GM18505 (cell line): Measurements from ENCODE around the gene TPPP3.

ENCODE experiments used
- ATAC-seq: cut with Tn5 transposase; IDR thresholded peaks from one replicate; pipeline ENCODE4 v1.9.1; 2021; ENCODE audit not compliant: unreplicated experiment
- POLR2A ChIP-seq: IDR thresholded peaks from 4 replicates; pipeline ENCODE4 v1.6.1; 2011; ENCODE audit warnings: borderline replicate concordance; ENCODE audit not compliant: insufficient read depth, insufficient read length; ENCODE audit errors: extremely low read depth

Gene TPPP3

GRCh38 chr16:67430977-67431774 is 37.9 kb upstream of the TPPP3 start, which contains the start of gene HSD11B2:
Gene HSD11B2 (plus strand): TSS chr16:67431121. CDS start chr16:67431249, 128 bp downstream.
- no peak for ATAC-seq
- no peak for TF ChIP-seq POLR2A

GRCh38 chr16:67430504-67430976 is 37.2 kb upstream of the TPPP3 start:
- no peak for TF ChIP-seq POLR2A
- ATAC-seq, result no peak

GRCh38 chr16:67429799-67430503 is 36.7 kb upstream of the TPPP3 start:
- no peak for TF ChIP-seq POLR2A
- ATAC-seq, result no peak

GRCh38 chr16:67429053-67429798 is 35.9 kb upstream of the TPPP3 start:
- no peak for ATAC-seq
- no peak for TF ChIP-seq POLR2A

- TF ChIP-seq POLR2A, result no peak
- no peak for ATAC-seq
Observed at GRCh38 chr16:67428146-67428731, 34.9 kb upstream of the TPPP3 start.

- ATAC-seq, result no peak
- TF ChIP-seq POLR2A, result no peak
Observed at GRCh38 chr16:67426950-67427349, 33.7 kb upstream of the TPPP3 start.

- TF ChIP-seq POLR2A, result no peak
- ATAC-seq, result no peak
Observed at GRCh38 chr16:67426022-67426421, 32.7 kb upstream of the TPPP3 start.

- TF ChIP-seq POLR2A, result no peak
- no peak for ATAC-seq
Observed at GRCh38 chr16:67425580-67425979, 32.3 kb upstream of the TPPP3 start.

- TF ChIP-seq POLR2A, result no peak
- ATAC-seq, result no peak
Observed at GRCh38 chr16:67425061-67425460, 31.8 kb upstream of the TPPP3 start.

- ATAC-seq, result no peak
- TF ChIP-seq POLR2A, result no peak
Observed at GRCh38 chr16:67424261-67424615, 30.9 kb upstream of the TPPP3 start.

GRCh38 chr16:67423611-67424260 is 30.4 kb upstream of the TPPP3 start:
- no peak for TF ChIP-seq POLR2A
- no peak for ATAC-seq

GRCh38 chr16:67423015-67423414 is 29.7 kb upstream of the TPPP3 start:
- TF ChIP-seq POLR2A, result no peak
- no peak for ATAC-seq
